GM18868 (cell line): ENCODE results near the gene DPY19L1.
"Not testable (repeated sequence)": the region's sequence is repeated elsewhere in the genome, so short reads cannot be mapped to it uniquely, and the experiment has no call there.

Experiments used
- ATAC-seq: cut with Tn5 transposase; IDR thresholded peaks from one replicate; pipeline ENCODE4 v1.9.1; 2021; ENCODE audit warnings: mild to moderate bottlenecking, moderate library complexity; ENCODE audit not compliant: unreplicated experiment

The DPY19L1 gene

DNA sequence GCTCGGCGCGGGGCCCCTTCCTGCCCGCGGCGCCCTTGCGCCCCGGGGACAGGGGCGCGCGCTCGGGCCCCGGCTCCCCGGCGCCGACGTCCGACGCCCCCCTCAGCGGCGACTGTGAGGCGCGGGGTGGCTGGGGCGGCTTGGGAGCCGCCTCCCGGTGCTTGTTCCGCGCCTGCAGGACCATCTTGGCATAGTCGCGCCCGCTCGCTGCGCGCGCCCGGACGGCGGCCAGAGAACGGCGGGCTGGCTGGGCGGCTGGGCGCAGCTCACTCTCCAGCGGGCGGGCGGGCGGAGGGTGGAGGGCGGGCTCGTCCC is at the start of gene DPY19L1:
Gene DPY19L1, minus strand, starts transcription at position 275 of the 315 bp plus-strand sequence. Its CDS starts 91 bp downstream, at position 184.
- ATAC-seq, result no peak

DNA sequence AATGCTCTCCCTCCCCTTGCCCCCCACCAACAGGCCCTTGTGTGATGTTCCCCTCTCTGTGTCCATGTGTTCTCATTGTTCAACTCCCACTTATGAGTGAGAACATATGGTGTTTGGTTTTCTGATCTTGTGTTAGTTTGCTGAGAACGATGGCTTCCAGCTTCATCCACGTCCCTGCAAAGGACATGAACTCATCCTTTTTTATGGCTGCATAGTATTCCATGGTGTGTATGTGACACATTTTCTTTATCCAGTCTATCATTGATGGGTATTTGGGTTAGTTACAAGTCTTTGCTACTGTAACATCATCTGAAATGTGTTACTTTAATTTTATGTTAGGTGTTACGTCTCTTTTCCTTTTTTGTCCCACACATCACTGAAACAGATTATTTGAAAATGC is 42.2 kb upstream of the DPY19L1 start:
- not testable (repeated sequence) for ATAC-seq

DNA sequence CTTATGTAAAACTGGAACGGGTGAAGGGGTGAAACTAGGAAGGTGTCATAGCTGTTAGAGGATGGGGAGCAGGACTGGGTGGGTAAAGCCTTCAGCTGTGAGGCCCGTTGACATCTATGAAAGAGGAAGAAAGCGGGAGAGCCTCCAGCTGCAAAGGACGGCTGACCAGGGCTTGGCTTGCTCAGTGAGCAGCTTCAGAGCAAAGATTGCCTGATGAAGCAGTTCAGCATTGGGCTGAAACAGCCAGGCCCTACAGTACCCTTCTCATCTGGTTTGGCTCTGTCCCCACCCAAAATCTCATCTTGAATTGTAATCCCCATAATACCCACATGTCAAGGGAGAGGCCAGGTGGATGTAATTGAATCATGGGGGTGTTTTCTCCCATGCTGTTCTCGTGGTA is 36.7 kb upstream of the DPY19L1 start:
- not testable (repeated sequence) for ATAC-seq

DNA sequence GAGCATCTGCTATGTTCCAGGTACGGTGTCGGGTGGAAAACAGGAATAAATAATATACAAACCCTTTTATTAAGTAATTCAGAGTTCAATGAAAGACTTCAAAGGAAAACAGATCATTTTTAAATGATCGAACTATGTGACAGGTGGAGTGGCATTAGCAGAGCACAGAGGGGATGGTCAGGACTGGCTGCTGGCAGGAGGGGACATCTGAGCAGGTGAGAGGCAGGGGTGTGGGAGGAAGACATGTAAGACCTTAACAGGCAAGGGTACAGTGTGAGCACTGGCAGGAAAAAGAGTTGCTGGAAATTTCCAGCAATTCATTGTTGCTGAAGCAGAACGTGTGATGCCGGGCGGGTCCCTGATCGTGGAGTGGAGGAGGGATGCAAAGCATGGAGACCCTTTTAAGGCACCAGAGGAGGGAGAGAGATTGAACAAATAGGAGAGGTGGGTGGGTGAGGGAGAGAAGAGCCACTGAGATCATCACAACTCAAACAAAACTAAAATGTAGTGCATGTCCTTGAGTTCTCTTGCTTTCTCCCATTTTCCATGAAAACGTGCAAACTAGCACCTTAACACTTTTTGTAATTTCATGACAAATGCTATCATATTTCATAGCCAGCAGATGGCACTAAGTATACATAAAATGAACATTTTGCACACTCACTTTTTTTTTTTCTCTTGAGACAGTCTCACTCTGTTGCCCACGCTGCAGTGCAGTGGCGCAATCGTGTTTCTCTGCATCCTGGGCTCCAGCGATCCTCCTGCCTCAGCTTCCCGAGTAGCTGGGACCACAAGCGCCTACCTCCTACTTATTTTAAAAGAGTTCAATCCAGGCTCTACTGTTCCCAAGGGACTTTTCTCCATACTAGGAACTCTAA is 35.9 kb upstream of the DPY19L1 start:
- peak; percentile 73 for ATAC-seq

DNA sequence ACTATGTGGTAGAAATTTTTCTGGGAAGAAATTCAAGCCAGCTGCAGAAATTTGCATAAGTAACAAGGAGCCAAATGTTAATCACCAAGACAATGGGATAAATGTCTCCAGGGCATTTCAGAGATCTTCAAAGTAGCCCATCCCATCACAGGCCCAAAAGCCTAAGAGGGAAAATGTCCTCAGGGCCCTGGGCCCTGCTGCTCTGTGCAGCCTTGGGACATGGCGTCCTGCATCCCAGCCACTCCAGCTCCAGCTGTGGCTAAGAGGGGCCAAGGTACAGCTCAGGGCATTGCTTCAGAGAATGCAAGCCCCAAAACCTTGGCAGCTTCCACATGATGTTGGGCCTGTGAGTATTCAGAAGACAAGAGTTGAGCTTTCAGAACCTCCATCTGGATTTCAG is 31.8 kb upstream of the DPY19L1 start:
- not testable (repeated sequence) for ATAC-seq

DNA sequence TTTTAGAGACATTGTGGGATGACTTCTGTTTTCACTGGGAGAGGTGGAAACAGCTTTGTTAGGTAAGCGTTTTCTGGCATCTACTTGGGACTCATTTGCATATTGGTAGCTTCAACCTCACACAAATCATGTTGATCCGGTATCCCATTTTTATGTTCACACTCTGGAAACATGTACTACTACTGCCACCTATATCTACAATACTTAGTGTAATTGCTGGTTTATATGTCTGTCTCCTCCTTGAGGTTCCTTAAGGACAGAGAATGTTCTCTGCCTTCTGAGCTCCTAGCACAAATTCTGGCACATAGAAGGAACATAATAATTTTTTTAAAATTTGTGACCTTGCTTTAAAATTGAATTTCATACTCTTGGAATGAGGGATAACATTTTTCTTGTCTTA is 28.1 kb upstream of the DPY19L1 start:
- ATAC-seq, result not testable (repeated sequence)

DNA sequence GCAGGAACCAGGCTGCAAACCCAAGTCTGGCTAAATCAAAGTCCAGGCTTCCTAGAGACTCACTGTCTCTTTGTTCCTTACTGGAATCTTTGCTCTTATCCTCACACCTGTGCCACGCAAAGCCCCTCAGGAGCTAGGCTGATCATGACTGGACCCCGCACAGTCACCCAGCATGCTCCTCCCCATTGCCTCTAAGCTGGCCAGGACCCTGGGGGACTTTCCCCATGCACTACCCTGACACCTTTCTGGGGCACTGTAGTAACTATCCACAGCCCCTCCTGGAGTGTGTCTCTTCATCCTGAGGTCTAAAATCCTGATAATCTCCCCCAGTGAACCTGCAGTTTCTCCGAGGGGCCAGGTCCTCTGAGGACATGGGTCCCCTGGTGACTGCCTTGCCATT is 21.3 kb upstream of the DPY19L1 start:
- not testable (repeated sequence) for ATAC-seq

DNA sequence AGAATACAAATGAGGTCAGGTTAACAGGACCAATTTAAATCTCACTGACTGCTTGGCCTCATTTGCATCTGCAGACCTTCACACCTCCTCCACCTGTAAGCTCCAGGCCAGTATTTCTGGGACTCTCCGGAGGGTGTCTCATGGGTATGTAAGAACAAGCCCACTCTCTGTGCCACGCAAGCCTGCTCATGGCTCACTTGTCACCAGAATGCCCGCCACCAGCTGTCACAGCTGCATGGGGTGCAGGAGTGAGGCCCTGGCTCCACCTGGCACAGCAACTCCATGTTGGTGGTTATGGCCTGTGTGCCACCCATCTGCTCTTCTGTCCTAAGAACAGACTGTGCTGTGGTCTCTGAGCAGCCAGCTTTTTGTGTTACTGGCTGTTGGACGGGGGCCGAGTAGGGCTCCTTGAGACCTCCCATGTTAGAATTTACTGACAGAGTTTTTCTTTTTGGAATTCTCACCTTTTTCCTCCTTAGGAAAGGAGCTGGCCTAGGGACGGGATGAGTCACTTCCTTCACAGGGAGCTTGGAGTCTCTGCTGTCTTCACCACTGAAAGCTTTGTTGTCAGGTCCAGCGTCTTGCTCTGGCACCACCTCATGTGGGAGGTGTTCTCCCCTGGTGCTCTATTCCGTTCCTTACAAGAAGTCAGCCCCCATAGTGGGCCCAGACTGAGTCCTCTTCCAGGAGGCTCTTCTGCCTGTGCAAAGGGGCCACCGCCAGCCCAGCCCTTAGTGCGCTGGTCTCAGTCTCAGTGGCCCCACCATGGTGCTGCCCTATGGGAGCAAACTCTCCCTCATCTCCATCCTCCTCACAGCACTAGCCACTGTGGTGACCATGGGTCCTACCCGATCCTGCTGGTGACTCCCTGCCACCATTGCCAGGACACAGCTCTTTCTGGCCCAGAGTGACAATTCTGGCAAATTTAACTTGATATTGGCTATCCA is 20.5 kb upstream of the DPY19L1 start:
- not testable (repeated sequence) for ATAC-seq

DNA sequence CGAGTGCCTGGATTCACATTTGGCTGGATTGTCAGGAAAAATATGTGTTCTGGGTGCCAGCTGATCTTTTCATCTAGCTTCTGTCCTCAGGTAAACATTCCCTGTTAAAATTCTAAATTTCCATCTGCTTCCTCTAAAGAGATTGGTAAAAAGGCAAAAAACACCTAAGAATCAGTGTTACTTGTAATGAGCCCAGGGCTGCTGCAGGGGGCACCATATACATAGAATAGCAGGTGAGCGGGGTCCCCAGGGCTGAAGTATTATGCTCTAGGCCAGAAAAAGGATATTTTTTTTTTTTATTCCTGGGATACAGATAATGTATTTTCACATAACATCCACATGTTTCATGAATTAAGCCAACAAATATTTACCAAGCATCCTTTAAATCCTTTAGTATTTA is 18.4 kb upstream of the DPY19L1 start:
- peak; percentile 69 for ATAC-seq

DNA sequence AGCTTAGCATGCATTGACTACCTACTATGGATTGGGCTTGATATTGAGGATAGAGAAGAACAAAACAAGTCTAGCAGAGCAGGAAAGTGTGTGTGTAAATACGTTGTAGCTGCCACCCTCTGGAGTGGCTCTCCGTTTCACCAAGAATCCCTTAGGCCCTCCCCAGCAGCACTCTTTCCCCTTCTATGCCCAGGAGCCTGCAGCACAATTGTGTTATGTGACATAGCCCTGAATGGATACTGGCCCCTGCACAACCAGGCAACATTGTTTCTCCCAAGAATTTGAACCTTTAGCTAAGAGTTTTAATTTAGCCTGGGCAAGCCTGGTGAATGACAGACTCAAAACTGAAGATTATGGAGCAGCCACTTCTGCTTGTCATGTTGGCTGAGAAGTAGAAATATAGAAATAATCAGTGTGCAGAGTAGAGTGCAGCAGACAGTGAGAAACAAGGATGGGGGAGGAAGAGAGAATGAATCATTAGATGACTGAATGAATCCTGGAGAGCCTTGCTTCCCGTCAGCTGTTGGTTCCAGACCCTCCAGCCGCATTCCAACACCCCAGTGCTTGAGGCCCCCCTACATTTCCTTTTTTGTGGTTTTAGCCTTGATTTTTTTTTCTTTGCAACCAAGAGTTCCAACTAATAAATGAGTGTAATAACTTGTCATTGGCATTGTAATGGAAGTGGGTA is 16.3 kb upstream of the DPY19L1 start:
- not testable (repeated sequence) for ATAC-seq

DNA sequence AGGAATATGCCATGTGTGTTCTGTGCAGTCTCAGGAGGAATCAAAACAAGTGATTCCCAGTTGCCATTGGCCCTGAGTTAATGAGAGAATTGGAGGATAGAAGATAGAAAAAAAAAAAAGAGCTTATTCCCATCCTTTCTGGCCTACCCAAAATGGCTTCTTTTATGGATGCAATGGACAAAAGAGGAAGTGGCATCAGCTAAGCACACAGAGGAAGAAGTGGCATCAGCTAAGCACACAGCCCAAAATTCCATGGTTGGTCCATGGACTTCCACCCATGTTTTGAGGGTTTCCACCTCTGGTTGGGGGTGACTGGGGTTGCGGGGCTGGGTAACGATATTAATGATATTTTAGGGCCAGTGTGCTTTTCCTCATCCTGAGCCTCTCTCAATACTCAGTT is 11.1 kb upstream of the DPY19L1 start:
- not testable (repeated sequence) for ATAC-seq

DNA sequence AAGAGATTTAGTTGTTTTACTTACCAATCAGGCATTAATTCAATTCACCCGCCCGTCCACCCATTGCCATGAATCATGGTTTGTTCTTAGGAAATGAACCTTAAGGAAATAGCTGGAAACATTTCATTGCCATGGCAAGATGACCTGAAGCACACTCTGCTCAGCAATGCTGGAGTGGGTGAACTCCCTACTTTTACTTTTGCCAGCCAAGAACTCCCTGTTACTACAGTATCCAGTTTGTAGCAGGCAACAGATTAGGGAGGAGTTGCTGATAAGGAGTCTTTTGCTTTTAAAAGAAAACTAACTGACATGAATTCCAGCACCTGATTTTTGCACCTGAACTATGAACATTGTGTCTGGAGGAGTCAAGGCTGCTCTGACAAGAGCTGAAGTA is 10.6 kb upstream of the DPY19L1 start:
- ATAC-seq, result not testable (repeated sequence)

DNA sequence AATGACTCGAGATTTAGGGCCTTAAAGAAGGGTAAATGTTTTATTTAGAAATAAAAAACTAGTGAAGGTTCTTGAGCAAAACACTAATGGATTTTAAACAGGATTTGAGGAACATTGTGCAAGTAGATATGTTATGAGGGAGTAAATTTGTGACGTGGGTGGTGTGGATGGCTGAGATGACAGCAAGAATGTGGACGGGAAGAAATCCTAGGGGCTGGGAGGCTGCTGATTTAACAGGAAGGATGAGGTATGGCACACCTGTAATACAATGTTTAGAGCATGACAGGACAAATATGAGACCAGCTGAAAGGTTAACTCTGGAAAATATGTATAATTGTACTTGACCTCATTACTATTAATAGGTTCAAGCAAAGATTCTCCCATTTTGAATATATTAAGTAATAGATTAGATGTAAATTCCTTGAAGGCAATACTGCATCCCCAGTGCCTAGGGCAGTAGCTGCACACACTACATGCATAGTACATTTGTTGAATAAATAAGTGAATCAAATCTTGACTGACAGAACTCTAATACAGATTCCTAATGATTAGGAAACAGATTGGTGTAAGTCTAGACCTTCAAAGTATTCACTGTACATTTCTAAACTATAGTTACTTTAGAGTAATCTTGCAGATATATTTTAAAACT is 10.1 kb upstream of the DPY19L1 start:
- ATAC-seq, result not testable (repeated sequence)

DNA sequence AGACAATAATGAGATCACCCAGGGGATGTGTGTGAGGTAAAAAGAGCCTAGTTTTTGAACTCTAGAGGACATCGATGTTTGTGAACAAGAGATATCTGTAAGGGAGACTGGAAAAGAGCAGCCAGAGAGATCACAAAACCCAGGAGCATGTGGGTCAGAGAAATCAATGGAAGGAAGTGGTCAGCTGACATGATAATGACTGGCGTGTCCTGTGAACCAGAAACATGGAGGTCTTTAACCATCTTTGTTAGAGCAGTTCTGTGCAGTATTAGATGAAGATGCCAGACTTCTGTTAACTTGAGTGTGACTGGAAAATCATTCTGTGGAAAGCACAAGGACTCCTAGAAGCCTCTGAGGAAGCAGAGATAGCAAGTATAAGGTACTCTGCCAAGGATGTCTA is 6.0 kb upstream of the DPY19L1 start:
- not testable (repeated sequence) for ATAC-seq

DNA sequence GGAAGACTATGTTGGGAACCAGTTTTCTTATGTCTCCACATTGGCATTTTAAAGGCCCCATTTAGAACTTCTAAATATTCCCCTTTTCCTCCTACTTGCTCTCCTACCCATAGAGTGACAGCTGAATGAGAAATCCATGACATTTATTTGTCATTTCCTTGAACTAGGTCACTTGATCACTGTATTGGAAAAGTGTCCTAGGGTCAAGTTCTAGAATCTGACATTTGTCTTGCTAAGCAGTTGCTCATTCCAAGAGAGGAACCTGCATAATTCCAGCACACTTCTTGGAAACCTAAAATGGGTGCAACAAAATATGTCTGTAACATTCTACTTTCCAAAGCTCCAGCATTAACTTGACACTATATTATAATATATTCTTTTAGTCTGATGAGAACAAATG is 3.6 kb upstream of the DPY19L1 start:
- ATAC-seq, result no peak

DNA sequence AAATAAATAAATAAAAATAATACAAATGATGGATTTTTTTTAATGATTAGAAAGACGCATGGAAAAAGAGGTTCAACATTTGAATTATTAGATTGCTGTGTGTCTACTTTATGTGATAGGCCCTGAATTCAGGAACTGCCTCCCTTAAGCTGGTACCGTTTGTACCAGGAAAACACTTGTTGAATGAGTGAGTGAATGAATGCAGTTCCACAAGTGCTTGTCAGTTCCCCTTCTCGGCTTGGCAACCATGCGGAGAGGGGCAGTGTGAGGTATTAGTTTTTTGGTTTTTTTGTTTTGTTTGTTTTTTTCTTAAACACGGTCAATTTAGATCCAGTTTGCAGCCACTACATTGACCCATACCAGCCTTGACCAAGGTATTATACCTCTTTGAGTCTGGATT is 2.1 kb upstream of the DPY19L1 start:
- no peak for ATAC-seq

DNA sequence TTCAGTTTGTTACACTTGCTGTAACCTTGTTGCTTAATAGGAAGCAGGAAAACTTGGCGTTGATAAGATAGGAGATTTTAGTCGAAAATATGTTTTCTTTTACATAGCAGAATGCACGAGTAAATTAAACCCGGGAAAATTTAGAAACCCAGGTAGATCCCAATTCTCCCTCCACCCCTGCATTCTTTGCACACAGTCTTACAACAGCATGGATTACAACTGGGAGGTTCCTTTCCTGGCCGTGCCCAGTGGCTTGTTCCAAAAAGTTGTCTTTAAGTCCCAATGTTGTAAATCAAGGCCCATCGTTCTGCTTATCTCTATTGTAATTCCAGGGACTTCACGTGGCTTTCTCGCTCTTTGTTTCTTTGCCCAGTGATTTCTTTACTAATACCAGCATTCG is 1.1 kb upstream of the DPY19L1 start:
- no peak for ATAC-seq

DNA sequence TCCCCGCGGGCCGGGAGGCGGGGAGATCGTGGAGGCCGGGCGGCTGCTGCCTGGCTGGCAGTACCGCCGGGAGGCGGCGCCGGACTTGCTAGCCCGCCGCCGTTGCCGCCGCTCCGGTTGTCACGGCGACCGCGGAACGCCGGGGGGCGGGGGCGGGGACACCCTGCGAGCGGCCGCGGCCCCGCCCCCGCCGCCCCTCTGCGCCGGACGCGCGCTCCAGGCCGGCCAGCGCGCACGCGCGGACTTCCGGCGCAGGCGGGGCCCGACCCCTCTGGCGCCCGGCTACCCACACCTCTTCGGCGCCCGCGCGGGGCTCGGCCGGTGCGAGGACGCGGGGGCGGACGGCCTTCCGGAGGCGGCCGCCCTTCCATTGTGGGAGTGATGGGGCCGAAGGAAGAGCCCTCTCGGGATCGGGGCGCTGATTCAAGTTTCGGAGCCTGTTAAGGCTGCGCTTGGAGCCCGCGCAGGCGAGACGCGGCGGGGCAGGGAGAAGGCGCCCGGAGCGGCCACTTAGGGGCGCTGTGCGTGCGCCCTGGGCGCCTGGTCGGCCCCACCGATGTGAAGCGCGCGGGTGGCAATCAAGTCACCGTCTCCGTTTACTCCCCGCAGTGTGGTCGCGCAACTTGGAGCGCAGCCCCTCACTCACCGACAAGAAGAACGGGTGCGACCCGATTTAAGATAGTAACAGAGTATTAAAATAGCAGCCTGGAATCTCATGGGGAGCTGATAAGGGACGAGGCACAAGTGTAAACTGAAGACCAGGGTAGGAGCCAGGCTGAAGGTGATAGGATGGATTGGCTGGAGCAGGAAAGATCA is 449 bp upstream of the DPY19L1 start:
- peak; percentile 85 for ATAC-seq

DNA sequence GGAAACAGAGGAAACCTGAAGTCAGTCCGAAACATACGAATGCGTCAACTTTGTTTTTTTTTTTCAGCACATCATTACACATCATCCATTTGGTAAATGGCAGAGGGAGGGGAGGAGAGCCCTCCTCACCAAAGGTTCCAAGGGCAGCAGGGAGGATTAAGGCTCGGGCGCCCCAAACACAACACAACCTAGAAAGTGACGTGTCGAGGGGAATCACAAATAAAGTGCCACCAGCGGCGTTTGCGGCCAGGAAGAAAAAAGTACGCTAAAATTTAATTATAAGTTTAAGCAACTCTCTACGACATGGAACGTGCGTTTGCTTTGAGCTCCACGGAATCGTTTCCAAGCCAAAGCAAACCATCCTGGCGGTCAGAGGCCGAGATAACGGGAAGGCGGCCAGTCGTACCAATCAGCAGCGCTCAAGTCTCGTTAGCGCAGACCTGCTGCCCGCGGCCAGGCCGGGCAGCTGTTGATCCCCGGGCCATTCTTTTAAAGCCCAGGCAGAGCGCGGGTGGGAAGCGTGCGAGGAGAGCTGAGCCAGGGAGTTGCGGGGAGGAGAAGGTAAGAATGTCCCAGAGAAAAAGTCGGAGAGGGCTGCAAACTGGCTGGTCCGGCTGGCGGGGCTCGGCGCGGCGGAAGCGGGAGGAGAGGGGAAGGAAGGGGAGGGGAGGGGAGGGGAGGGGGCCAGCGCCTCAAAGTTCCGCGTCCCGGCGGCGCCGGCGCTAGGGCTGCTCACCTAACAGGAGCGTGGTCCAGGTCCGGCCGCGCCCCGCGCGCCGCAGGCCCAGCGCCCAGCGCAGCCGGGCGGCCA is 719 bp downstream of the DPY19L1 start:
- ATAC-seq, result peak; percentile 14
